HCEC 1CT (cell line): Measurements from ENCODE around the gene TECPR1.

ENCODE experiments used
- DNase-seq: peaks from one replicate; pipeline ENCODE4 v3.0.0-alpha.2; 2017

The TECPR1 gene

GRCh38 chr7:98209166-98209920, 42.7 kb downstream of the TECPR1 start:
- no peak for DNase-seq

GRCh38 chr7:98206451-98207330, 45.3 kb downstream of the TECPR1 start:
- DNase-seq: no peak

GRCh38 chr7:98205162-98205845, 46.7 kb downstream of the TECPR1 start:
- DNase-seq: no peak

GRCh38 chr7:98204670-98205069, 47.4 kb downstream of the TECPR1 start:
- DNase-seq: no peak

GRCh38 chr7:98203964-98204605, 47.9 kb downstream of the TECPR1 start:
- DNase-seq: no peak

- DNase-seq: no peak
Observed at GRCh38 chr7:98203261-98203963, 48.6 kb downstream of the TECPR1 start.

GRCh38 chr7:98202367-98203195, 49.5 kb downstream of the TECPR1 start:
- DNase-seq: no peak

GRCh38 chr7:98200364-98200763, 51.7 kb downstream of the TECPR1 start:
- DNase-seq: no peak

- peak; percentile 10 for DNase-seq
Observed at GRCh38 chr7:98199131-98199530, 52.9 kb downstream of the TECPR1 start.

- DNase-seq: no peak
Observed at GRCh38 chr7:98196706-98197605, 55.1 kb downstream of the TECPR1 start.

GRCh38 chr7:98194672-98195457, 57.2 kb downstream of the TECPR1 start:
- DNase-seq: no peak

GRCh38 chr7:98194186-98194585, 57.8 kb downstream of the TECPR1 start:
- DNase-seq: no peak

GRCh38 chr7:98193474-98194180, 58.4 kb downstream of the TECPR1 start:
- no peak for DNase-seq

- no peak for DNase-seq
Observed at GRCh38 chr7:98192781-98193457, 59.1 kb downstream of the TECPR1 start.

GRCh38 chr7:98191668-98192431, 60.2 kb downstream of the TECPR1 start:
- no peak for DNase-seq

GRCh38 chr7:98189559-98189958, 62.5 kb downstream of the TECPR1 start:
- DNase-seq: no peak

- DNase-seq: no peak
Observed at GRCh38 chr7:98187138-98187502, 64.9 kb downstream of the TECPR1 start.
